Stimulated activated CD4-positive, alpha-beta T cell treated with anti-CD3 and anti-CD28 coated beads, Interleukin-2, amount 100 ng/mL, for 48 hours (primary cell): Measurements from ENCODE around the gene BRINP2.

ENCODE experiments used
- DNase-seq, 2 donors: peaks; one replicate each; pipeline ENCODE4 v3.0.0-alpha.2; 2020

The BRINP2 gene

DNA sequence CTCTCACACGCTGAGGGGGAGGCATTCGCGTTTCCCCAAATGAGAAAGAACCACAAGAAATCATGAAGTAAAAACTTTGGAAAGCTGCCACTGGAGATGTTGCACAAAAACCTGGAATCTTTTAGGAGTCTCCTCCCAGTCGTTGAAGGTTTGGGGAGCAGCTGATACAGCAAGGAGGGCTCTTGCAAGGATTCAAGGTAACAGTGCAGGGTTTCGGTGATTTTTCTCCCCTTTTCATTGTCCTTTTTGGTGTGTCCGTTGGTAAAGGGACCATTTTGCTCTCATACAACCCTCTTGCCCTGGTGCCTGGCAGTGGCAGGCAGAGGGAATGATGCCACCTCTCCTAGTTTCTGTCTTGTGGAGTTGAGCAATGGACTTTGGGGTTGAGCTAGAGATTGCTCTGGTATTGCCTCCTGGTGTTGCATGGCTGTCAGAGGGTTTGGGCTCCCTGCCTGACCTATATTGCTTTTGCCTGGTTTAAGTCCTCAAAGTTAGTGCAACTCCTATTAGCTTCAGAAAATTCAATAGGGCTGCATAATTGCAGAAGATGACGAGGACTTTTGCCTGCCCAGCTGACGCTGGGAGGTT, 872 bp downstream of the BRINP2 start:
- DNase-seq: no peak

- DNase-seq: no peak
Measured at GRCh38 chr1:177172272-177172671, 1.5 kb downstream of the BRINP2 start.

GRCh38 chr1:177172866-177173265, 2.1 kb downstream of the BRINP2 start:
- no peak for DNase-seq

DNA sequence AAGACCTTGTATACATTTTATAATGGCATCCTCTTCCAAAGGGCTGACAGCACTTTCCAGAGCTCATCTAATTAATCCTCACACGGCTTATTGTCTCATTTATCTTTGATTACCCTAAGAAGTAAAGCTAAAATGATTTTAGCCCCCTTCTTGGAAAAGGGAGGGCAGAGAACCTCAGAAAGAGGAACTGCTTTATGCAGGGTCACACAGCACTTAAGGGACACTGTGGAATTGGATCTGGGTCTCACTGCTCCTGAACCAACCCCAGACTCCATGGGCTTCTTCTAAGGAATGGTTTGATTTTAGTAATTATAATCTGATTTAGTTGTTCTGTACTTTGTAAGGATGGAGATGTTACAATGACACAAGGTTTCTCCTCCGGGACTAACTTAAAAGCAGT, 3.2 kb downstream of the BRINP2 start:
- no peak for DNase-seq

- no peak for DNase-seq
Measured at GRCh38 chr1:177174921-177175634, 4.3 kb downstream of the BRINP2 start.

DNA sequence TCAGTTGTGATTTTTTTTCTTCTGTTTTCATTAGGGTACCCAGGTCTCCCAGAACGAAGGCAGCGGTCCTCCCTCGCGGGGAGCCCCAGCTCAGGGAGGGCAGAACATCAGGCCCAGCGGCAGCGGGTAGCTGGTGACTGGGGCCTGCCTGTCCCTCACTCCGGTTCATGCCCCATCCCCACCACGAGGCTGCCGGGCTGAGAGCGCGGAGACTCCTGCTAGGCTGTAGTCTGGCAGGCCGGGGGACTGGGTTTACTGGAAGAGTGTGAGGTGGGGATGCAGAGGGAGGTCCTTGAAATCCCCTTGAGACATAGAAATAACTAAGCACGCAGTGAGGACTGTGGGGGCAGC, 10.5 kb downstream of the BRINP2 start:
- no peak for DNase-seq

- DNase-seq: peak; percentile 33 to 38
Measured at GRCh38 chr1:177181631-177182291, 11.0 kb downstream of the BRINP2 start.

DNA sequence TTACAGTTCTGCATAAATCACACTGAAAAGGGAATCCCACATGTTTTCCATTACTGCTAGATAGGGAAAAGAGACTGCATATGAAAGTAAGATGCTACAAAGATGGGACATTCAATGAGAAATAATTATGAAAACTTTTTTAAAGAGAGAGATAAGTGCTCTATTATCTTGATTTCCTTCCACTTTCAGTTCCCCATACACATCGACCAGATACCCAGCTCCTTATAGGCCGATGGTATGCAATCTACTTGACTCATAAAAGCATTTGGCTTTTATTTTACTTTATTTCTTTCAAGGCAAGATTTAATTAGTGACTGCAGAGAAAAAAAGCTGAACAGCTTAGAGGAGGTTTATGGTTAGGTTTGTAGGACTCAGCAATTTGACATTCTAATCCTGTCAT, 13.1 kb downstream of the BRINP2 start:
- no peak for DNase-seq

- no peak for DNase-seq
Measured at GRCh38 chr1:177185209-177185608, 14.5 kb downstream of the BRINP2 start.

DNA sequence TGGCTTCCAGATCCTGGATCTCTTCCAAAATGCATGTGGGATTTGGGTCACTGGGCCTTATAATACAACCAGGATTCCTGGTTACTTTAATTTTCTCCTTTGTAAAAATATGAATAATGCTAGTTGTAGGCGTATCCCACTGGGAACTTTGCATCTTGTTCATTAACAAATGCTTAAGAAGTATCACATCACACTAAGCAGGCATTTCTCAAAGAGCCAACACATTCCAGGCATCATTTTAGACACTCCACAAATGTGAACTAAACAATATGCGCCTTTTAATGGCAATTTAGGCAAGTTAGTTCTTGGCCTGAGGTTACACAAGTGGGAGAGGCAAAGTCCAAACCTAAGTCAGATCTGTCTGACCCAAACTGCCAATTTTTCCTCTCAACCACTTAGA, 15.9 kb downstream of the BRINP2 start:
- DNase-seq: no peak

GRCh38 chr1:177190308-177190970, 19.7 kb downstream of the BRINP2 start:
- no peak for DNase-seq

- DNase-seq: no peak
Measured at GRCh38 chr1:177198243-177198642, 27.5 kb downstream of the BRINP2 start.

- no peak for DNase-seq
Measured at GRCh38 chr1:177200290-177200689, 29.5 kb downstream of the BRINP2 start.

GRCh38 chr1:177206831-177207355, 36.1 kb downstream of the BRINP2 start:
- DNase-seq: no peak

- DNase-seq: no peak
Measured at GRCh38 chr1:177208920-177209319, 38.2 kb downstream of the BRINP2 start.

GRCh38 chr1:177209357-177209756, 38.6 kb downstream of the BRINP2 start:
- DNase-seq: no peak

DNA sequence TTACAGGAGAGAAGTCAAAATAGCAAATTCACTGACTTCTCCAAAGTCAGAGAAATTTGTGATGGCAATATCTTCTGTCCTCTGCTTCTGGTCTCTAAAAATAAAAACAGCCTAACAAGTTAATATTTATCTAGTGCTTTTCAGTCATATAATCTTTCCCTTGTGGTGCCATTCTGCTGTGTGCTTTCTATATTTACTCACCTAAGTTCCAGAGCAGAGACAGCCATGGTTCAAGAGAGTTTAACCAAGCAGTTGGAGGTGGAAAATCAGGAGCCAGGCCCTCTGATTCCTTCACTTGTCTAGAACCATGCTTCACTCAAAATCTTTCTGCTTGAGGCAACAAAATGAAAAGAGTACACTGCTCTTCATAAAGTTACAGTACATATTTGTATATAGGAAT, 39.3 kb downstream of the BRINP2 start:
- DNase-seq: no peak

DNA sequence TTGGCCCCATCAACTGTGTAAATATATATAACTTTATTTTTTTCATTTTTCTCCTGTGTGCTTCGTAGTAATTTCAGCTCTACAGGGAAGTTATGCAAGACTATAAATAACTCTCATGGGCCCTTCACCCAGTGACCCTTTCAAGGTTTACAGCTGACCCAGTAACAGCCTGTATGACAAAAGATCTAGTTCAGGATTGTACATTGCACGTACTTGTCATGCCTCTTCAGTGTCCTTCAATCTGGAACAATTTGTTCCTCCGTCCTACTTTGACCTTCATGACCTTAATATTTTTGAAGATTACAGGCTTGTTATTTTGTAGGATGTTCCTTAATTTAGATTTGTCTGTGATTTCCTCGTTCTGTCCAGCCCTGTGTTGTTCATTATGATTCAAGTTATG, 40.5 kb downstream of the BRINP2 start:
- DNase-seq: no peak

DNA sequence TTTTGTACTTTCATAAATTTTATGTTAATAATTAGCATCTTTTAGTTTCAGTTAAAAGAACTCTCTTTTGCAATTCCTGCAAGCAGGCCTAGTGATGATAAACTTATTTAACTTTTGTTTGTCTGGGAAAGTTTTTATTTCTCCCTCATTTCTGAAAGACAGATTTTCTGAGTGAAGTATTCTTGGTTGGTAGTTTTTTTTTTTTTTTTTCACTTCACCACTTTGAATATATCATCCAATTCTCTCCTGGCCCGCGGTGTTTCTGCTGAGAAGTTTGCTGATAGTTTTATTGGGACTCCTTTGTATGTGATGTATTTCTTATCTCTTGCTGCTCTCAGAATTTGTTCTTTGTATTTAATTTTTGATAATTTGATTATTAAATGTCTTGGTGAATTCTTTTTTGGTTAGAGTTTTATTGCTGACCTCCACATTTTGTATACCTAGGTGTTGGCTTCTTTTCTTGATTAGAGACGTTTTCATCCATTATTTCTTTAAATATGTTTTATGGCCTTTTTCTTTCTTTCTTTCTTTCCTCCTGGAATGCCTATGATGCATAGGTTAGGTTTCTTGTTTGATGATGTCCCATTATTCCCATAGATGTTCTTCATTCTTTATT, 45.9 kb downstream of the BRINP2 start:
- DNase-seq: no peak

- DNase-seq: no peak
Measured at GRCh38 chr1:177219554-177220458, 49.0 kb downstream of the BRINP2 start.

- no peak for DNase-seq
Measured at GRCh38 chr1:177223359-177223758, 52.6 kb downstream of the BRINP2 start.
